Inferior parietal cortex (tissue), 1 donor: ENCODE results near the gene RHOH.

Source experiments
- DNase-seq: peaks from one replicate; pipeline ENCODE4 v3.0.0-alpha.2; 2016; ENCODE audit errors: extremely low spot score

RHOH gene

DNA sequence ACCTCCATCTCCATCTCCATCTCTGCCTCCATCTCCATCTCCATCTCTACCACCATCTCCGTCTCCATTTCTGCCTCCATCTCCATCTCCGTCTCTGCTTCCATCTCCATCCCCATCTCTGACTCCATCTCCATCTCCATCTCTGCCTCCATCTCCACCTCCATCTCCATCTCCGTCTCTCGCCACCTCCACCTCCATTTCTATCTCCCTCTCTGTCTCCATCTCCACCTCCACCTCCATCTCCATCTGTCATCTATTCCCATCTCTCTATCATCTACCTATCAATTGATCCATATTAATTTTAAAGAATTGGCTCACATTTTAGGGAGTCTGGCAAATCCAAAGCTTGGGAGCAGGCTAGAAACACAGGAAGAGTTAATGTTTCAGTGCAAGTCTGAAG lies 98.7 kb downstream of the RHOH start:
- DNase-seq: no peak
